GM23248 (cell line): ENCODE results near the gene MRPL46.

ENCODE experiments used
- EZH2 ChIP-seq: fragments of 200-600 bp; sonication (generic); IDR thresholded peaks from 2 replicates; pipeline ENCODE4 v1.6.1; 2018; ENCODE audit warnings: antibody characterized with exemption, mild to moderate bottlenecking; ENCODE audit not compliant: insufficient read depth, poor library complexity, severe bottlenecking
- EZH2phosphoT487 ChIP-seq: fragments of 200-600 bp; sonication (generic); IDR thresholded peaks from 2 replicates; pipeline ENCODE4 v1.6.1; 2018; ENCODE audit warnings: antibody characterized with exemption, moderate library complexity, mild to moderate bottlenecking, low read depth; ENCODE audit not compliant: insufficient read depth

DNA sequence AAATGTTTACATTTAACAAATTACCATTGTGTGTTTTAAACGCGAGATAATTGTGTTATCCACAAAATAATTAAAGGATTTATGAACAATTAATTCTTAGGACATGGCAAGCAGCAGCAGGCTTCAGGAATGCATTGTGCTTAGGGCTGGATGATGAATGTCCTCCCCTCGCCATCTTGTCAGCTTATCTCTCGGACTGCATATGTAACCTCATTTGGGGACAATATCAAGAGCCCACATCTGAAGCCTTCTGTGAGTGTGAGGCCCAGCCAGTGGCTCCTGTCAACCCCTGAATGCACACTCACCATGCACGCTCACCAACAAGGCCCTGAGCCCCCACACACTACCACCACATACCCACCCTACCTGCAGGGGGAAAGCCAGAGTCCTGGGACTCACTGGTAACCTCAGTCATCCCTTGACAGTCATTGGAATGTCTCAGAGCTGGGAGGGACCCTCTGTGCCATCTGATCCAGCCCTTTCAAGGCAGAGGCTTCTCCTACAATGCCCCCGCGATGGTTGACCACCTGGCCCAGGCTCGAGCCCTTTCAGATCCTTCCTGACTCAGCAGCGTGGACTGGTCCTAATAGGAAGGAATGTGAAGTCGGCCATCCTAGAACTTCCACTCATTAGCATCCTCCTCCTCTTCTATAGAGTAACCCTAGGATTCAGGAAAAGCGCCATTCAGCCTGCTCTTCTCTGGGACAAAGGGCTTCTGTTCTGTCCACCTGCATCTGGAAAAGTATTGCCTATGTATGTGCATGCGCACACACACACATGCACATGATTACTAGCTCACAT is 38.2 kb downstream of the MRPL46 start:
- TF ChIP-seq EZH2 (no peak), EZH2phosphoT487 (no peak)
